HCT116 (cell line): Measurements from ENCODE around the gene MEN1.

ENCODE experiments used
- CTCF ChIP-seq, 3 experiments: fragments of 200-600 bp in 1 of 3; sonication (generic) in 1 of 3; IDR thresholded peaks in 2 of 3; conservative IDR thresholded peaks in 1 of 3; 2 replicates each; pipeline ENCODE4 v1.5.1; 2012 to 2017; ENCODE audit warnings: low read depth in 2 of 3, low read length in 2 of 3, antibody characterized with exemption in 1 of 3, borderline replicate concordance in 1 of 3, control low read depth in 1 of 3, mild to moderate bottlenecking in 1 of 3, mixed read lengths in 1 of 3, mixed run types in 1 of 3, moderate library complexity in 1 of 3; ENCODE audit not compliant: insufficient read depth in 1 of 3
- EZH2 ChIP-seq: fragments of 200-600 bp; sonication (generic); IDR thresholded peaks from 2 replicates; pipeline ENCODE4 v1.6.1; 2017; ENCODE audit warnings: antibody characterized with exemption, mixed run types
- FOSL1 ChIP-seq: IDR thresholded peaks from 2 replicates; pipeline ENCODE4 v1.6.1; 2012; ENCODE audit warnings: low read depth
- JUND ChIP-seq: IDR thresholded peaks from 2 replicates; pipeline ENCODE4 v1.6.1; 2012
- POLR2AphosphoS5 ChIP-seq: IDR thresholded peaks from 2 replicates; pipeline ENCODE4 v1.6.1; 2011; ENCODE audit warnings: mild to moderate bottlenecking, low read depth, low read length, moderate library complexity
- RAD21 ChIP-seq: IDR thresholded peaks from 2 replicates; pipeline ENCODE4 v1.6.1; 2012; ENCODE audit warnings: low read depth, mild to moderate bottlenecking
- SIN3A ChIP-seq: IDR thresholded peaks from 2 replicates; pipeline ENCODE4 v1.6.1; 2012; ENCODE audit warnings: low read depth
- SRF ChIP-seq: IDR thresholded peaks from 2 replicates; pipeline ENCODE4 v1.6.1; 2012; ENCODE audit warnings: low read depth
- YY1 ChIP-seq: IDR thresholded peaks from 2 replicates; pipeline ENCODE4 v1.6.1; 2011; ENCODE audit warnings: low read length, low read depth, moderate library complexity, mild to moderate bottlenecking; ENCODE audit not compliant: insufficient replicate concordance; ENCODE audit errors: extremely low read depth
- ZNF274 ChIP-seq: fragments of 200-500 bp; sonication (Bioruptor generic); IDR thresholded peaks from 2 replicates; pipeline ENCODE4 v1.6.1; 2014; ENCODE audit warnings: mild to moderate bottlenecking, low read depth, low read length, inconsistent platforms

- TF ChIP-seq YY1, result no peak
- no peak for TF ChIP-seq CTCF (IDR thresholded peaks at IDR 0.05 in 2 of 3, conservative IDR thresholded peaks at IDR 0.05 in 1 of 3; ENCODE audit: borderline replicate concordance in 1 of 3, insufficient read depth in 1 of 3, low read depth in 2 of 3, low read length in 2 of 3)
- no peak for TF ChIP-seq JUND
- TF ChIP-seq ZNF274, result no peak
- no peak for TF ChIP-seq SIN3A
- no peak for TF ChIP-seq EZH2
- no peak for TF ChIP-seq SRF
- no peak for TF ChIP-seq POLR2AphosphoS5
- no peak for TF ChIP-seq FOSL1
- TF ChIP-seq RAD21, result no peak
Measured at GRCh38 chr11:64859542-64860414, 49.4 kb upstream of the MEN1 start.
